A549 (cell line): ENCODE results near the gene PI4K2A. TPM values are rescaled to one million over a fixed set of nuclear protein-coding genes. Genes with fewer than 3 reads are reported as not detected.
A peak's percentile ranks its signal among the peaks of the same experiment; 100 is the strongest.
"Not testable (repeated sequence)": the region's sequence is repeated elsewhere in the genome, so short reads cannot be mapped to it uniquely, and the experiment has no call there.

Source experiments
- ATAC-seq, 2 experiments: fragments of 200-7000 bp in 1 of 2; fragments of >200 bp in 1 of 2; cut with Nextera tagmentation in 1 of 2; cut with Tn5 transposase in 1 of 2; 3 replicates each; pipeline versions ENCODE4 v1.8.0 to v1.9.1; 2018 to 2020; ENCODE audit warnings: mild to moderate bottlenecking in 1 of 2, moderate library complexity in 1 of 2
- CTCF ChIA-PET: fragments of 300-600 bp; sonication (Branson Sonifier 250); formaldehyde crosslinking; extraction: SDS; loops from one replicate; lab custom pipeline; 2021; ENCODE audit warnings: antibody characterized with exemption, inconsistent platforms; lab: Yijun Ruan, JAX
- POLR2A ChIA-PET: fragments of 350-600 bp; formaldehyde crosslinking; extraction: SDS; loops from one replicate; lab custom pipeline; 2021; ENCODE audit warnings: antibody characterized with exemption, inconsistent platforms; lab: Yijun Ruan, JAX
- DNase-seq, 2 experiments: peaks; one replicate each; pipeline versions ENCODE4 v3.0.0 to v3.0.0-alpha.2; 2011 to 2016; ENCODE audit warnings: low read depth in 1 of 2, low spot score in 1 of 2
- FAIRE-seq: peaks from 2 replicates; lab custom pipeline; 2011; peaks lifted over from hg19 to GRCh38; lab: Jason Lieb, UNC
- H3K27ac ChIP-seq, 2 experiments: fragments of >200 bp; sonication (Bioruptor Twin); formaldehyde crosslinking; 3 replicates each; pipeline ENCODE4 v1.5.1; 2016 to 2017
- H3K4me1 ChIP-seq: fragments of >200 bp; sonication (Bioruptor Twin); formaldehyde crosslinking; 3 replicates; pipeline ENCODE4 v1.6.1; 2016
- H3K4me2 ChIP-seq: fragments of >200 bp; sonication (Bioruptor Twin); formaldehyde crosslinking; 3 replicates; pipeline ENCODE4 v1.6.1; 2016
- H3K4me3 ChIP-seq: fragments of >200 bp; sonication (Bioruptor Twin); formaldehyde crosslinking; 3 replicates; pipeline ENCODE4 v1.5.1; 2016
- H3K9me3 ChIP-seq: fragments of >200 bp; sonication (Bioruptor Twin); formaldehyde crosslinking; 3 replicates; pipeline ENCODE4 v1.6.1; 2016
- BHLHE40 ChIP-seq: IDR thresholded peaks from 2 replicates; pipeline ENCODE4 v1.6.1; 2012; ENCODE audit warnings: low read depth, low read length, inconsistent platforms
- CEBPB ChIP-seq, 2 experiments: fragments of >200 bp in 1 of 2; sonication (Bioruptor Twin) in 1 of 2; formaldehyde crosslinking in 1 of 2; IDR thresholded peaks; 2 replicates each; pipeline ENCODE4 v1.6.1; 2012 to 2016
- EHMT2 ChIP-seq: fragments of 200-600 bp; sonication (generic); IDR thresholded peaks from 2 replicates; pipeline ENCODE4 v1.6.1; 2016; ENCODE audit warnings: antibody characterized with exemption, low read depth, mild to moderate bottlenecking, moderate library complexity
- FOXS1 ChIP-seq: fragments of 250-450 bp; sonication (Bioruptor Pico); IDR thresholded peaks from 2 replicates; pipeline ENCODE4 v1.5.0; 2020; ENCODE audit warnings: mild to moderate bottlenecking, moderate library complexity
- GATA3 ChIP-seq: IDR thresholded peaks from 2 replicates; pipeline ENCODE4 v1.6.1; 2012; ENCODE audit warnings: borderline replicate concordance
- HEYL ChIP-seq: fragments of 250-450 bp; sonication (Bioruptor Pico); IDR thresholded peaks from 2 replicates; pipeline ENCODE4 v1.8.0; 2021; ENCODE audit warnings: mild to moderate bottlenecking, moderate library complexity
- HOXA7 ChIP-seq: fragments of 250-450 bp; sonication (Bioruptor Pico); IDR thresholded peaks from 2 replicates; pipeline ENCODE4 v1.5.0; 2020; ENCODE audit warnings: mild to moderate bottlenecking, moderate library complexity
- HOXB13 ChIP-seq: fragments of 250-450 bp; sonication (Bioruptor Pico); IDR thresholded peaks from 2 replicates; pipeline ENCODE4 v1.5.0; 2020; ENCODE audit warnings: low read depth, mild to moderate bottlenecking, moderate library complexity
- HOXB5 ChIP-seq: fragments of 250-450 bp; sonication (Bioruptor Pico); IDR thresholded peaks from 2 replicates; pipeline ENCODE4 v1.5.0; 2020; ENCODE audit warnings: mild to moderate bottlenecking, moderate library complexity
- JUN ChIP-seq, 2 experiments: fragments of >200 bp; sonication (Bioruptor Twin); formaldehyde crosslinking; IDR thresholded peaks; 2 replicates in 1 of 2; 3 replicates in 1 of 2; pipeline ENCODE4 v1.6.1; 2016 to 2017
- KDM1A ChIP-seq: fragments of 200-600 bp; sonication (generic); IDR thresholded peaks from 2 replicates; pipeline ENCODE4 v1.6.1; 2016; ENCODE audit warnings: low read depth, mild to moderate bottlenecking
- KDM5A ChIP-seq: fragments of 200-600 bp; sonication (generic); IDR thresholded peaks from 2 replicates; pipeline ENCODE4 v1.6.1; 2016; ENCODE audit warnings: antibody characterized with exemption, mild to moderate bottlenecking
- MAX ChIP-seq: IDR thresholded peaks from 2 replicates; pipeline ENCODE4 v1.6.1; 2012
- POLR2A ChIP-seq: IDR thresholded peaks from 2 replicates; pipeline ENCODE4 v1.6.1; 2012; ENCODE audit warnings: mild to moderate bottlenecking, low read length
- POLR2AphosphoS2 ChIP-seq: conservative IDR thresholded peaks from 2 replicates; pipeline ENCODE4 v1.6.1; 2012; ENCODE audit warnings: low read length, improper control_type of control experiment, inconsistent platforms
- SREBF2 ChIP-seq: fragments of 450-650 bp; IDR thresholded peaks from 2 replicates; pipeline ENCODE4 v1.6.1; 2014; ENCODE audit warnings: mild to moderate bottlenecking, moderate library complexity
- TFCP2L1 ChIP-seq: fragments of 250-450 bp; sonication (Bioruptor Pico); IDR thresholded peaks from 2 replicates; pipeline ENCODE4 v1.5.0; 2021; ENCODE audit warnings: mild to moderate bottlenecking
- TP53 ChIP-seq: fragments of 250-450 bp; sonication (Bioruptor Pico); IDR thresholded peaks from 2 replicates; pipeline ENCODE4 v1.5.0; 2021; ENCODE audit warnings: mild to moderate bottlenecking, moderate library complexity
- ZC3H11A ChIP-seq: fragments of 450-650 bp; IDR thresholded peaks from 2 replicates; pipeline ENCODE4 v1.6.1; 2014; ENCODE audit warnings: antibody characterized with exemption, mild to moderate bottlenecking
- ZFP36 ChIP-seq: fragments of 450-650 bp; IDR thresholded peaks from 2 replicates; pipeline ENCODE4 v1.6.1; 2014; ENCODE audit warnings: borderline replicate concordance; ENCODE audit not compliant: partially characterized antibody
- ZSCAN20 ChIP-seq: fragments of 250-450 bp; sonication (Bioruptor Pico); IDR thresholded peaks from 2 replicates; pipeline ENCODE4 v1.8.0; 2022; ENCODE audit warnings: mild to moderate bottlenecking, moderate library complexity
- WGBS: methylation state at CpG from one replicate; pipeline ENCODE4 v1.1.6; 2017; ENCODE audit errors: missing lambda C conversion rate; 5-methylcytosine and 5-hydroxymethylcytosine counted together
- polyA plus RNA-seq, 4 experiments: library from polyadenylated mRNA; depleted of rRNA in 3 of 4; stranded (reverse); fragments of >200 nt; fragmentation: RNase III in 1 of 4; extraction: RNeasy Plus Mini Kit Qiagen cat#74134 plus additional on column Dnase treatment in 1 of 4; gene quantifications; 2 replicates in 3 of 4; 3 replicates in 1 of 4; pipeline ENCODE4 v1.2.3, GENCODE V29; 2011 to 2017

Gene PI4K2A
- polyA plus RNA-seq, 2 of the 4 experiments (the other 2 are of a cell fraction), result 16.6 TPM

GRCh38 chr10:97640868-97641811 lies 669 bp downstream of the PI4K2A start:
- peak overlapping the region; percentile 88 for H3K4me2 ChIP-seq
- POLR2A ChIA-PET, result interaction anchor here (0.6 to 1.2 kb wide), 4 partner anchors 8 to 1722 kb away, joined by 4 to 6 read pairs (median 5); partner anchors contain the start of gene AVPI1
- CTCF ChIA-PET, result interaction anchor here (1.0 kb wide), 2 partner anchors 60 to 69 kb away, joined by 3 to 4 read pairs; partner anchors contain the start of gene ANKRD2
- peaks cover 15% of the 10 kb centered on the region for H3K4me1 ChIP-seq
- ATAC-seq, result peak in 1 of 2 experiments; percentile 21; a peak in 4 of 6 replicates
- peak overlapping the region; percentile 79 to 93 for H3K27ac ChIP-seq
- 12% methylated on average over 24 of the region's 67 CpGs for WGBS
- no peaks in the 10 kb centered on the region for H3K9me3 ChIP-seq
- FAIRE-seq, result no peak
- no peak for TF ChIP-seq HOXB13 (CRISPR knock-in tag)
- peak in 1 of 2 experiments; percentile 67; a peak in 1 of 5 replicates for TF ChIP-seq JUN (IDR thresholded peaks at IDR 0.05)
- TF ChIP-seq, all 56 proteins: peak for 1
- no peak for DNase-seq
- H3K4me3 ChIP-seq, result peak overlapping the region; percentile 86

- not testable (repeated sequence) for H3K4me3 ChIP-seq, FAIRE-seq, H3K9me3 ChIP-seq, H3K27ac ChIP-seq, DNase-seq, ATAC-seq
- Histone ChIP-seq H3K4me1 (peaks cover 23% of the 10 kb centered on the region), H3K4me2 (peak overlapping the region; percentile 88)
- CTCF ChIA-PET, result interaction anchor here (0.6 to 1.9 kb wide), 4 partner anchors 28 to 1270 kb away, joined by 3 to 4 read pairs (median 3); no protein-coding TSS in a partner anchor
- POLR2A ChIA-PET, result interaction anchor here (0.7 kb wide), 1 partner anchor 37 kb away, joined by 3 read pairs; no protein-coding TSS in a partner anchor
- WGBS, result 93% methylated on average over 13 of the region's 13 CpGs
Measured at GRCh38 chr10:97642471-97643159, 2.1 kb downstream of the PI4K2A start.

- no peaks in the 10 kb centered on the region for H3K9me3 ChIP-seq
- peaks cover 32% of the 10 kb centered on the region for H3K4me1 ChIP-seq
- H3K4me3 ChIP-seq, result no peak overlapping the region
- FAIRE-seq (no peak), DNase-seq (no peak), ATAC-seq (no peak)
- no peak for TF ChIP-seq EHMT2
- no peak for TF ChIP-seq BHLHE40
- no peak for TF ChIP-seq TFCP2L1 (CRISPR knock-in tag)
- TF ChIP-seq SREBF2, result no peak
- no peak for TF ChIP-seq ZC3H11A
- no peak for TF ChIP-seq FOXS1 (CRISPR knock-in tag)
- TF ChIP-seq POLR2A, result no peak
- no peak for TF ChIP-seq GATA3
- no peak for TF ChIP-seq KDM1A
- no peak for TF ChIP-seq MAX
- TF ChIP-seq ZFP36, result no peak
- TF ChIP-seq JUN (IDR thresholded peaks at IDR 0.05), result no peak
- TF ChIP-seq HOXB5, result no peak
- no peak for TF ChIP-seq POLR2AphosphoS2
- no peak for TF ChIP-seq HOXA7 (CRISPR knock-in tag)
- no peak for TF ChIP-seq TP53
- TF ChIP-seq KDM5A, result no peak
- no peak for TF ChIP-seq HEYL (CRISPR knock-in tag)
- no peak for TF ChIP-seq ZSCAN20 (CRISPR knock-in tag)
- no peak for TF ChIP-seq CEBPB (IDR thresholded peaks at IDR 0.05)
- 78% methylated on average over 4 of the region's 4 CpGs for WGBS
- H3K27ac ChIP-seq, result no peak overlapping the region
- ChIA-PET POLR2A (no interaction called here), CTCF (interaction anchor here (1.1 to 1.9 kb wide), 3 partner anchors 10 to 34 kb away, joined by 3 to 5 read pairs (median 4); partner anchors contain the start of gene MORN4)
- no peak overlapping the region for H3K4me2 ChIP-seq
Measured at GRCh38 chr10:97643441-97643985, 3.0 kb downstream of the PI4K2A start.
